ENCODE results near the gene ARHGAP22. TPM values are rescaled to one million over a fixed set of nuclear protein-coding genes. Genes with fewer than 3 reads are reported as not detected.

Gene ARHGAP22
- total RNA-seq, 4 donors from 2014 or later: 0.59 to 2.1 (median 1.2) TPM

GRCh38 chr10:48478980-48479811 lies 125.7 kb downstream of the ARHGAP22 start:
- Histone ChIP-seq H3K36me3 (no peaks in the 10 kb centered on the region), H3K27me3 (peaks cover 0 to 10% (median 0%) of the 10 kb centered on the region in 4 donors), H3K9me3 (no peaks in the 10 kb centered on the region), H3K4me3 (no peak overlapping the region), H3K27ac (no peak overlapping the region), H3K4me1 (peaks cover 0 to 3% (median 0%) of the 10 kb centered on the region in 3 donors)
- intact Hi-C loops (cut with DNase I): no loop called here
- DNase-seq: no peak
- 73 to 85% methylated on average over 19 to 25 of the region's 30 CpGs for WGBS, 2 donors
- TF ChIP-seq POLR2A (IDR thresholded peaks at IDR 0.05): no peak
- TF ChIP-seq CTCF (IDR thresholded peaks at IDR 0.05): no peak

GRCh38 chr10:48478469-48478868 lies 126.4 kb downstream of the ARHGAP22 start:
- intact Hi-C loops (cut with DNase I): no loop called here
- Histone ChIP-seq H3K4me1 (peaks cover 0 to 3% (median 0%) of the 10 kb centered on the region in 3 donors), H3K27ac (no peak overlapping the region), H3K4me3 (no peak overlapping the region), H3K9me3 (no peaks in the 10 kb centered on the region), H3K27me3 (peaks cover 0 to 10% (median 0%) of the 10 kb centered on the region in 4 donors), H3K36me3 (no peaks in the 10 kb centered on the region)
- no peak for TF ChIP-seq CTCF (IDR thresholded peaks at IDR 0.05)
- 87 to 93% methylated on average over 5 of the region's 5 CpGs for WGBS, 2 donors
- DNase-seq: no peak

- no peak for TF ChIP-seq CTCF (IDR thresholded peaks at IDR 0.05)
- no peak for TF ChIP-seq POLR2A (IDR thresholded peaks at IDR 0.05)
- intact Hi-C loops (cut with DNase I): no loop called here
Observed at GRCh38 chr10:48477616-48478015, 127.3 kb downstream of the ARHGAP22 start.

GRCh38 chr10:48477141-48477540 lies 127.7 kb downstream of the ARHGAP22 start:
- no peaks in the 10 kb centered on the region for H3K36me3 ChIP-seq
- TF ChIP-seq POLR2A (IDR thresholded peaks at IDR 0.05) (no peak), CTCF (IDR thresholded peaks at IDR 0.05) (no peak)
- intact Hi-C loops (cut with DNase I): no loop called here
- DNase-seq: no peak
- peaks cover 0 to 3% (median 0%) of the 10 kb centered on the region in 3 donors for H3K4me1 ChIP-seq
- peaks cover 0 to 10% (median 0%) of the 10 kb centered on the region in 4 donors for H3K27me3 ChIP-seq
- no peaks in the 10 kb centered on the region for H3K9me3 ChIP-seq
- no peak overlapping the region for H3K27ac ChIP-seq
- H3K4me3 ChIP-seq: no peak overlapping the region

More at GRCh38 chr10:48477616-48478015, 127.3 kb downstream of the ARHGAP22 start:
- Histone ChIP-seq H3K4me1 (peaks cover 0 to 3% (median 0%) of the 10 kb centered on the region in 3 donors), H3K27ac (no peak overlapping the region), H3K9me3 (no peaks in the 10 kb centered on the region), H3K36me3 (no peaks in the 10 kb centered on the region), H3K27me3 (peaks cover 0 to 10% (median 0%) of the 10 kb centered on the region in 4 donors), H3K4me3 (no peak overlapping the region)
- WGBS, 2 donors: 80 to 85% methylated on average over 4 of the region's 4 CpGs
- DNase-seq: no peak

GRCh38 chr10:48476279-48476982 lies 128.4 kb downstream of the ARHGAP22 start:
- WGBS, 2 donors: 35 to 36% methylated on average over 7 to 8 of the region's 9 CpGs
- Histone ChIP-seq H3K4me1 (peaks cover 0 to 8% (median 0%) of the 10 kb centered on the region in 3 donors), H3K27me3 (peaks cover 0 to 10% (median 0%) of the 10 kb centered on the region in 4 donors), H3K4me3 (no peak overlapping the region), H3K9me3 (no peaks in the 10 kb centered on the region), H3K36me3 (no peaks in the 10 kb centered on the region), H3K27ac (no peak overlapping the region)
- intact Hi-C loops (cut with DNase I): no loop called here
- no peak for TF ChIP-seq POLR2A (IDR thresholded peaks at IDR 0.05)
- TF ChIP-seq CTCF (IDR thresholded peaks at IDR 0.05): no peak
- no peak for DNase-seq
